HG03521 (cell line): ENCODE data around the gene GALNT9.
"Not testable (repeated sequence)": the region's sequence is repeated elsewhere in the genome, so short reads cannot be mapped to it uniquely, and the experiment has no call there.

ENCODE experiments used
- ATAC-seq: cut with Tn5 transposase; IDR thresholded peaks from one replicate; pipeline ENCODE4 v1.9.1; 2021; ENCODE audit warnings: mild to moderate bottlenecking, moderate library complexity; ENCODE audit not compliant: unreplicated experiment

The GALNT9 gene

DNA sequence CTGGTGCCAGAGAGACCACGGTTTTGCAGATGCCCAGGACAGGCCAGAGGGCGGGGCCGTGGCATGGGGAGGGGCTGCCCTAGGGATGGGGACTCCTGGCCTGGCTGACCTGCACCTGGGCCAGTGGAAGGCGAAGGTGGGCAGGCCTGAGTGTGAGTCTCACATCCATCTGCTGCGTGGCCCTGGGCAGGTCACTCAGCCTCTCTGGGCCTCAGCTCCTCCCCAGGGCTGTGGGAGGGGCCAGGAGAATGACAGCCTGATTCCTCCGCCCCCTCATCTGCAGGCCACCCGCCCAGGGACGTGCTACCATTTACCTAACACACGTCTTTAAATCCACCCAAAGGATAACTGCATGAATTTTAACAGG, 90.9 kb downstream of the GALNT9 start:
- ATAC-seq: no peak

DNA sequence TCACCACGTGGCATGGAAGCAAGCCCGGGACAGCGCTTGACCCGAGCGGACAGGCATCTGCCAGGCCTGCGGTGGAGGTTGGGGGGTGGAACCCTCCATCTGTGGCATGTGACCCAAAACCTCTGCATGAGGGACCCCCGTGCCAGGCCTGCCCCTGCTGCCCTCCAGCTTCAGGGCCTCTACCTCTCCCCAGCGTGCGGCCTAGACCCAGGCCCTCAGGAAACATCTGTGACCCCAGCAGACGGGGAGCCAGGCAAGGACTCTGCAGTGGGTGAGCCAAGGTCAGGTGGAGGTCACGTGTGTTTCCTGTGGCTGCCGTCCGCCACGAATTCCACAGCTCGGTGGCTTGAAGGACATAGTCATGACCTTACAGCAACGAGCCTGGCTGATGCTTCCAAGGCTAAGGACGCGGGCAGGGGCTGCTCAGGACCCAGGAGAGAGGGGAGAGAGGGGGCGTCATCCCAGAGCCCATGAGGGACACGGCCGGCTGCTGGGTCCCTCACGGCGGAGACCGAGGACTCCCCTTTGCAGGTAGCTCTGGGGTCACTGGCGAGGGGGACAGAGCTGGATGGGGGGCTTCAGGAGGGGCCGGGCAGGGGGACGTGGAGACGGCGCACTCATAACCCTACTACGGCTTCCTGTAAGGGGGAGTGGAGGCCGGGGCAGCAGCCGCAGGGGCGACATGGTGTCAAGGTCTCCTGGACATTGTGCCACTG, 91.5 kb downstream of the GALNT9 start:
- no peak for ATAC-seq

DNA sequence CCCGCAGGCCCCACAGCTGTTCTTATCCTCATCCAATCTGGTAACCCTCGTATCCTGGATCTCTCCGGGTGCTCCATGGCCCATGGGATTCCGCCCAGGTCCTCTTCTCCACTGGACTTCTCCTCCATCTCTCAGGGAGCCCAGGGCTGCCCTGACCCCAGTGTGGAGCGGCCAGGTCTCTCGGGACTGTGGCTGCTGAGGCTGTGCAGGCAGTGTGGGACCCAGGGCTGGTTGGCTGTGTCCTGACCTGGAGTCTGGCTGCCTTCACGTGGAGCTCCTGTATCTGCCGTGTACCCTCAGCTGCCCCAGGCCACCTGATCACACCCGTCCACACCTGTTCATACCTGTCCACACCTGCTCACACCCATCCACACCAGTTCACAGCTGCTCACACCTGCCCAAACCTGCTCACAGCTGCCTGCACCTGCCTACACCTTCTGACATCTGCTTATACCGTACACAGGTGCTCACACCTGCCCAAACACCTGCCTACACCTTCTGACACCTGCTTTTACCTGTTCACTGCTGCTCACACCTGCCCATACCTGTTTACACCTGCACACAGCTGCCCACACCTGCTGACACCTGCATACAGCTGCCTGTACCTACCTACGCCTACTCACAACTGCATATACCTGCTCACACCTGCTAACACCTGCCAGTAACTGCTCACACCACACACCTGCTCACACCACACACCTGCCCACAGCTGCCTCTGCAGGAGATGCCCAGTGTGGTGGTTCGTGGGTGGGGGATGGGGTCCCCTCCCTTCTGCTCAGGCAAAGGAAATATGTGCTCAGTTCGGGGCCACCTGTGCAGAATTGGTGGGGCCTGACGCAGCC, 92.2 kb downstream of the GALNT9 start:
- ATAC-seq: no peak

DNA sequence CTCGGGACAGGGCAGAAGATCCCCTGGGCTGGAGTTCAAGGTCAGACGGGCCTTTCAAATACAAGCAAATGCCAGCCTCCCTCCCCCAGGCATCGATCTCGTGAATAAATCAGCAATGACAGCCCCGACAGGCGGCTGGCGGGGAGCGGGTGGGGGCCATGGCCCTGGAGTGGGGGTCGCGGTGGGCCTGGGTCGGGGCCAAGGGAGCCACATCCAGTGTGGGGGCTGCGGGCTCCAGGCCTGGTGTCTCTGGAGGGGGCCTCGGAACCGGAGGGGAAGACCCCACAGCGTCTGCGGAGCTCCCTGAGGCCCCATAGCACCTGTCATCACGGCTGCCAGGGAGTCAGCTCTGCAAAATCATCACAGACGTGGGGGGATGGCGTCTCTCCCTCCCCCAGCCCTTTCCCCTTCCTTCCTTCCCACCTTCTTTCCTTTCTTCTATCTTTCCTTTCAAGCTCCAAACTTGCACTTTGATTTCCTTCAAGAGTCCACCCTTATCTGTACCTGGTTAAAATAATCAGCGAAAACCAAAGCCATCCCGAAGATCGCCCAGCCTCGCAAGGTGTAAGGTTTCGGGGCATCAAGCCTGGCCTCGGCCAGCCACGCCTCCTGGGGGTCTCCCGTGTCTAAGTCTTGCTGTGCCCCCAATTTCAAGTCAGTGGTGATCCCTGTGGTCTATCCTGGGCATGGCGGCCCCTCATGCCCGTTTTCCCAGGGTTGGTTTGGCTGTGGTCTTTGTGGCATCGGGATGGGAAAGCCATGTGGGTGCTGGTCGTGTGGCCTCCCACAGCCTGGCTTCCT, 93.1 kb downstream of the GALNT9 start:
- ATAC-seq: no peak

DNA sequence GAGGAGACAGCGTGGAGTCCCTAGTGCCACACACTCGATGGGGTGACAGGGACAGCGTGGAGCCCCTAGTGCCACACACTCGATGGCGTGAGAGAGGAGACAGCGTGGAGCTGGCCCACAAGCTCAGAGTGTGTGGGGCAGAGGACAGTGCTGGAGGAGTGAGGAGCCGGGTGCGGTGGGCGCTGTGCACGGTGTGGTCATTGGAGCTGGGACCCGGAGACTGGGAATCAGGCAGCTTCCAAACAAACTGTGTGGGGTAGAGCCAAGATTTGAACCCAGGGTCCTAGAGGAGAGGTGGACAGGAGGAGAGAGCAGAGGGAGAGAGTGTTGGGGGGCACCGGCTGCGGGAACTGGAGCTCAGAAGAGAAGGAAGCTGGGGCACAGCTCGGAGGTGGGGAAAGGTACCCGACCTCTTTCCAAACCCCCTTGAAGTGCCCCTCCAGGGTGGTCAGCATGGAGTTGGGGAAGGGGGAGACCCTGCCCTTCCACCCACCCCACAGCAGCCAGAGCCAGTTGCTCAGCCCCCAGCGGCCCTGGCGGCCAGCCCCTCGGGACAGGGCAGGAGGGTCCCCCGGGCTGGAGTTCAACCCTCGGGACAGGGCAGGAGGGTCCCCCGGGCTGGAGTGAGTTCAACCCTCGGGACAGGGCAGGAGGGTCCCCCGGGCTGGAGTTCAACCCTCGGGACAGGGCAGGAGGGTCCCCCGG, 94.1 kb downstream of the GALNT9 start:
- no peak for ATAC-seq

DNA sequence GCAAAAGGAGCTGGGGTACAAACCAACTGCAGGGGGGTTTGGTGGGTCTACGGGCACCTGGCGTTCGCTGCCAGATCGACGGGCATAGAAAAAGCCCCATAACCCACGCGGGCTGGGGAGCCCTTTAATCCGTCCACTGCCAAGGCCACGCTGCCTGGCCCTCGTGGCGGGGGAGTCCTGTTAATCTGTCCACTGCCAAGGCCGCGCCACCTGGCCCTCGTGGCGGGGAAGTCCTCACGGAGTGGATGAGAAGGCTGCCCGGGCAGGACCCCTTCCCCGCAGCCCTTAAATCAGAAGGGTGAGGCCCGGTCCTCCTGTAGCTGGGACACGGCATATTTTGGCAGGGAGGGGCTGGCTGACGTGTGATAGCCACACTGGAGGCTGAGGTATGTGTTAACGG, 99.0 kb downstream of the GALNT9 start:
- ATAC-seq: no peak

DNA sequence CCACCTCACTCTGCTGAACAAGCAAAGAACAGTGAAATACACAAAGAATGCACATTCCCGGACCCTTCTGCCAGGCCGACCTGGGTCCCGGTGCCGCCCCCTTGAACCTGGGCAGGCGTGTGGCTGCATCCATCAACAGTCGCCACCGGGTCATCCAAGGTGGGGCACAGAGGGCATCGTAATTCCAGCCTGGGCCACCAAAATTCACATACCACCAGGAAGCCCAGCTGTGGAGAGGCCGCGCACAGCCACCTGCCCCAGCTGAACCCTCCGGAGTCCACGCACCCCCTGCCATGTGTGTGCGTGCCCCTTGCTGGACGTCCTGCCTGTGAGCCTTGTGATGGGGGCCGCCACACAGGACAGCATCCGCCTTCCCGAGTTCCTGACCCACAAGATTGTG, 99.5 kb downstream of the GALNT9 start:
- ATAC-seq: no peak

DNA sequence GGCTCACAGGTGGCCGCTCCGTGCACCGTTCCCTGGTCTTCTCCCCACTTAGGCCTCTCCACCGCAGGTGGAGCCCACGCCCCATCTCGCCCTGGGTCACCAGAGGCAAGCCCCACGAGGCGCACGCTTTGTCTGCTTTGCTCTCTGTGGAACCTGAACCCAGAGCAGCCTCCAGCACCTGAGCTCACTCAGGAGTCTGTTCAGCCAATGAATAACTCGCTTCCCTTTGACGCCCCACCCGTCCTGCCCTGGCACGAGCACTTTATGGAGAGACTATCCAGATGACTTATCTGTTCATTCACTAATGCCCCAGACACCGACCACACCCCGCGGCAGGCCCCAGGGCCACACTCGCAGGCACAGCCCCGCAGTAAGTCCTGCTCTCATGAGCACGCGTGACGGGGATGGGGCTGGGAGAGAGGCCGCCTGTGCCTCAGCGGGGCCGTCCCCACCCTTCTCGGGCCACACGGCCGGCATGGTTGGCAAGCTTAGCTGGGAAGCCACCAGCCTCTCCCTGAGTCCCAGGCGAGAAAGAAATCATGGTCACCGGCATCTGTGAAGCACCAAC, 100.1 kb downstream of the GALNT9 start:
- no peak for ATAC-seq

DNA sequence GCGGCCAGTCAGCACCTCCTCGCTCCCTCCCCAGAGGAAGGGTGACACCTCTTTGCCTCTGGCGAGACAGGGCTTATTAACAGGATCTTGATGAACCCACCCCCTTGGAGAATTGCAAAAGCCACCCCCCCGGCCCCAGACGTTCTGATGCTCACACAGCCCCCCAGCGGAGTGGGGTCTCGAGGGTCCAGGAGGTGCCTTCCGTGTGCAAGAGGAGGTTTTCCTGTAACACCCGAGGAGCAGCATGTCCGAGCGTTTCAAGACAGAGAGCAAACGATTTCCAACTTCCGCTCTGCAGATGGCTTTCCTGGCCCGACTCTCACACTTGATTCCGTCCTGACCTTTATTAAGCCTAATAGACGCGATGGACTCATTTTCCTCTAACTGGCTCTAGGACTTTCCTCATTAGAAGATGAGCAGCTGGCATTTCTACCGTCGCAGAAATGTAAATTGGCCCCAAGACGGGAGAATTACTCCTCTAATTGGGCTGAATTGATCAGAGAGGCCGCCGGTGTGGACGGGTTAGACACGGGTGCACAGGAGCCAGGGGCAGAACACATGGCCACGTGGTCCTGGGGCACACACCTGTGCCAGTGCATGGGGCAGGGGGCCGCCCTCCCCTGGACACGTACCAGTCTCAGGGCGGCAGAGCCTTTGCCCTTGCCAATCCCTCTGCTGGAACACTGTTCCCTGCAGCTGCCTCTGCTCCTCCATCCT, 100.8 kb downstream of the GALNT9 start:
- ATAC-seq: no peak

DNA sequence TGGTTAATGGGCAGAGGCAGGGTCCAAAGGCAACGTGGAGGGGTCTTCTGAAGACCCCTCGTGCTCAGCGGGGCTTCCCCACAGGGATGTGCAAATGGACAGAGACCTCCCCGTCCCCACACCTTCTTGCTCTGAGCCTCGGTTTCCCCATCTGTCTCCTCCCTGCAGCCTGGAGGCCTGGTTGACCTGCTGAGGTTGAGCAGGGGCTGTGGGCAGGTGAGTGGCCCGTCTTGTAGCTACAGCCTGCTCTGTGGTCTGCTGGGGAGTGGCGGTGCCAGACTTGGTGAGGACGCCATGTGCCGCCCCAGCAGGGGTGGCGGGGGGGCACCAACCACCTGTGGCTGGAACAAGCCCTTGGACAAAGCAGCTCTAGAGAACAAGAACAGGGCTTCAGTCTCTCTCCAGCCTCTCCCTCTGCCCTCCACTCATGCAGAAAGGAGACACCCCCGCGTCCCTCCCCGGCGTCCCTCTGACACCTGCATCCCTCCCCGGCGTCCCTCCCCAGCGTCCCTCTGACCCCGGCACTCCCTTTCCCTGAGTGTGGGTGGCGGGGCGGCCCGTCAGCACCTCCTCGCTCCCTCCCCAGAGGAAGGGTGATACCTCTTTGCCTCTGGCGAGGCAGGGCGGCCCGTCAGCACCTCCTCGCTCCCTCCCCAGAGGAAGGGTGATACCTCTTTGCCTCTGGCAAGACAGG, 101.5 kb downstream of the GALNT9 start:
- ATAC-seq: no peak

DNA sequence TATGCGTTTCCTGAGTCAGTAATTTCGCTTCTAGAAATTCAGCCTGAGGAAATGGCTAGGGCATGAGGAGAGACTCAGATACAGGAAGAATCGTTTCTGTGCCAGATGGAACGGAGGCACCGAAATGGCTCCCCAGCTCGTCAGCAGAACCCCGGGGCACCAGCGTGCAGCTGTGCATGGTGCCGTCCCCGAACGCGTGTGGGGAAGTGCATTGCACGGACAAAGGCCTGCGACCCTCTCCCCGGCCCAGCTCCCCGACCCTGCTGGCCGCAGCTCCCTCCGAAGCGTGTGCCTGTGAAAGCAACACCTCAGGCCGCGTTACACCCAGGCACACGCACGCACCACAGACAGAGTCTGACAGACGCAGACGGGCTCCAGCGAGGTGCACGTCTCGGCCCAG, 102.3 kb downstream of the GALNT9 start:
- no peak for ATAC-seq

DNA sequence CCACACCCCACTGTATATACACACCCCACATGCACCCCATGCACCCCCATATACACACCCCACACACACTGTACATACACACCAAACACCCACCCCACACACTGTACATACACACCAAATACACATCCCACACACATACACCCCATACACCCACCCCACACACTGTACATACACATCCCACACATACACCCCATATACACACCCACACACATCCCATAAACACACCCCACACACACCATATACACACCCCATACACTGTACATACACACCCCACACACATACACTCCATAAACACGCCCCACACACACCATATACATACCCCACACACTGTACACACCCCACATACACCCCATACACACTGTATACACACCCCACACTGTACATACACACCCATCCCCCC, 102.8 kb downstream of the GALNT9 start:
- ATAC-seq: no peak

DNA sequence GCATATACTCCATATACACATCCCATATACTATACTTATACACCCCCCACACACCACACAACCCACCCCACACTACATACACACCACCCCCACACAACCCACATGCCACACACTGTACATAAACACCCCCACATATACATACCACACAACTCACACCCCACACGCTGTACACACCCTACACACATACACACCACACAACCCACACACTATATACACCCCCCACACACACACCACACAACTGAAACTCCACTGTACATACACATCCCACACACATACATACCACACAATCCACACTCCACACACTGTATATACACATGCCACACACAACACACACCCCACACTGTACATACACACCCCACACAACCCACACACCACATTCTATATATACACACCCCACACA, 104.2 kb downstream of the GALNT9 start:
- no peak for ATAC-seq

DNA sequence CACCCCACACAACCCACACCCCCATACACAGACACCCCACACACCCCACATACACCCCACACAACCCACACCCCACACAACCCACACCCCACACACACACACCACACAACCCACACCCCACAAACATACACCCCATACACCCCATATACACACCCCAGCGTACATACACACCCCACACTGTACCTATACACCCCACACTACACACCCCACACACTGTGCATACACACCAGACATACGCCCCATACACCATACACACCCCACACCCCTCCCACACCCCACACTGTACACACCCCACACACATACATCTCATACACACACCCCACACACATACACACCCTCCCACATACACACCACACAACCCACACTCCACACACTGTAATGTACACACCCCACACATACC, 104.9 kb downstream of the GALNT9 start:
- no peak for ATAC-seq

DNA sequence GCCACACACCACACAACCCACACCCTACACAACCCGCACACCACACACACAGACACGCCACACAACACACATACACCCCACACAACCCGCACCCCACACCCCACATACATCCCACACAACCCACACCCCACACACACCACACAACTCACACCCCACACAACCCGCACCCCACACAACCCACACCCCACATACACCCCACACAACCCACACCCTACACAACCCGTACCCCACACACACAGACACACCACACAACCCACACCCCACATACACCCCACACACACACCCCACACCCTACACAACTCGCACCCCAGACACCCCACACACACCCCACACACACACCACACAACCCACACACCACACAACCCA, 106.6 kb downstream of the GALNT9 start:
- no peak for ATAC-seq

DNA sequence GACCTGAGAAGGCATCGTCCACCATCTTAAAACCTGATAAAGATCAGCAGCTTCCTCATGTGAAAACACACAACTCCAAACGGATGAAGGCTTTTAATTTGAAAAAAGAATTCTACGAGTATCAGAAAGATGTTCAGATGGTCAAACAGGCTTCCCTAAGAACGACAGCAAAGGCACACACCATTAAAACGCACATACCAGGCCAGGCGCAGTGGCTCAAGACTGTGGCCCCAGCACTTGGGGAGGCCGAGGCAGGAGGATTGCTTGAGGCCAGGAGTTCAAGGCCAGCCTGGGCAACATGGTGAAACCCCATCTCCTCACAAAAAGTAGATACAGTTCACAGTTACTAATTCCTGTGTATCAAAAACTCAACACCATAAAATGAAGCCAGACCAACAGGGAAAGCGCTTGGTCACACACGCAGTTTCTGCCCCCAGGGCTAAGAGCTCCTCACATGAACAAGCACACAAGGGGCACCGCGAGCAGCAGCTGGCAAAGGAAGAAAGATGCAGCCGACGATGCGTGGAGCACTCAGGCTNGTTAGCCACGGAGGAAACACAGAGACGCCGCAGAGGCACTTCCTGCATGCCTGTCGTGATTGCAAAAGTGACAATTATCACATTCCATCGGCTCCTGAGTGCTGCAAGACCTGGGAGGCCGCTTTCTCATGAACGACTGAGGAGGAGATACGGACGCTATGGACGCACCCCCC, 107.1 kb downstream of the GALNT9 start:
- ATAC-seq: no peak

DNA sequence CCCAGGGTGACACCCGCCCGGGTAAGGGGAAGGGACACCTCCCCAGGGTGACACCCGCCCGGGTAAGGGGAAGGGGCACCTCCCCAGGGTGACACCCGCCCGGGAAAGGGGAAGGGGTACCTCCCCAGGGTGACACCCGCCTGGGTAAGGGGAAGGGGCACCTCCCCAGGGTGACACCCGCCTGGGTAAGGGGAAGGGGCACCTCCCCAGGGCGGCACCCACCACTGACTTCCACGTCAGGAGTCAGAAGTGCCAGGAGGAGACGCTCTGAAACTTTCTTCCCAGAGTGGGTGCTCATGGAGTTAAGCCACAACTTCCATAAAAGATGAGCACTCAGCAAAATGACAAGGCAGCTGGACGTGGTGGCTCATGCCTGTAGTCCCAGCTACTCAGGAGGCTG, 109.6 kb downstream of the GALNT9 start:
- ATAC-seq: not testable (repeated sequence)

DNA sequence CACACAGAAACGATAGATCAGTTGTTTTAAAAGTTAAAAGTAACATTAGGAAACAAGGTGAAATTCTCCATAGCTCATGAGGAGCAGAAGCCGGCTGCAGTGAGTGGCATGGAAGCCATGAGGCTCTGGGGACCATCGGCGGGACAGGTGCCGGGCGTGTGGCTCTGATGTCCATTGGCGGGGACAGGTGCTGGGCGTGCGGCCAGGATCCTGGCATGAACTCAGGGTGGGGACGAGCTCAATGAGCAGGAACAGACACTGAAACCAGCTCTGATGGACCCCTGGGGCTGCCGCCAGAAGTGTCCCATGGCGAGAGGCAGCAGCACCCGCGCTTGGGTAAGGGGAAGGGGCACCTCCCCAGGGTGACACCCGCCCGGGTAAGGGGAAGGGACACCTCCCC, 110.1 kb downstream of the GALNT9 start:
- no peak for ATAC-seq

DNA sequence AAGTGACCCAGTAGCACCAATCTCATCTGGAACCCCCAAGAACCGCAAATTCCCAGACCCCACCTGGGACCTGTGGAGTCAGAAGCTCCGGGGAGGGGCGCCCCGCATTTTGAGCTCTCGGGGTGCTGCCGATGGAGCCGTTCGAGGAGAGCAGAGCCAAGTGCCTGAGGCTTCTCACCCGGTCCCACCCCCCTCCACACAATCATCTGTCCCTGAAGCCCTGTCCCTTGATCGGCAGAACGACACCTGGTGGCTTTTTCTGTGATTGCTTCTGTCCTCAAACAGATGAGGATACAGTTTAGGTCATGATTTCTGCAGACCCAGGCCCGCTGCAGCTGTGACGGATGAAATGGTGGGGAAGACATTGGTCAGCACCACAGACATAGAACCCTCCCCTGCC, 110.5 kb downstream of the GALNT9 start:
- no peak for ATAC-seq
